Mesenchymal stem cell (in vitro differentiated cells and primary cell): Measurements from ENCODE around the gene RBBP8NL.
"Not testable (repeated sequence)": the region's sequence is repeated elsewhere in the genome, so short reads cannot be mapped to it uniquely, and the experiment has no call there.

ENCODE experiments used
- DNase-seq: peaks from one replicate; pipeline ENCODE4 v3.0.0-alpha.2; 2013
- H2AFZ ChIP-seq: one replicate; pipeline ENCODE4 v1.6.1; 2013; ENCODE audit warnings: low read depth, mild to moderate bottlenecking, control low read depth, inconsistent platforms, low read length, moderate library complexity
- H2AK5ac ChIP-seq: 2 replicates; pipeline ENCODE4 v1.6.1; 2013; ENCODE audit warnings: low read length, moderate library complexity, mild to moderate bottlenecking, inconsistent platforms; ENCODE audit not compliant: severe bottlenecking
- H2BK120ac ChIP-seq: one replicate; pipeline ENCODE4 v1.6.1; 2013; ENCODE audit warnings: low read depth, mild to moderate bottlenecking, inconsistent platforms, low read length, moderate library complexity
- H2BK12ac ChIP-seq, 2 experiments: one replicate each; pipeline ENCODE4 v1.6.1; 2013; ENCODE audit warnings: inconsistent platforms in 2 of 2, low read length in 2 of 2, mild to moderate bottlenecking in 2 of 2, moderate library complexity in 2 of 2, control low read depth in 1 of 2
- H2BK15ac ChIP-seq: one replicate; pipeline ENCODE4 v1.6.1; 2013; ENCODE audit warnings: mild to moderate bottlenecking, low read depth, inconsistent platforms; ENCODE audit not compliant: poor library complexity, severe bottlenecking
- H2BK5ac ChIP-seq: 2 replicates; pipeline ENCODE4 v1.6.1; 2013; ENCODE audit warnings: low read depth, mild to moderate bottlenecking, low read length, control low read depth, inconsistent platforms; ENCODE audit not compliant: poor library complexity, severe bottlenecking
- H3K14ac ChIP-seq, 2 experiments: one replicate each; pipeline ENCODE4 v1.6.1; 2013; ENCODE audit warnings: inconsistent platforms in 2 of 2, low read length in 2 of 2, control low read depth in 1 of 2, mild to moderate bottlenecking in 1 of 2, moderate library complexity in 1 of 2
- H3K18ac ChIP-seq, 2 experiments: one replicate each; pipeline ENCODE4 v1.6.1; 2013; ENCODE audit warnings: inconsistent platforms in 2 of 2, low read length in 2 of 2, control low read depth in 1 of 2, low read depth in 1 of 2, mild to moderate bottlenecking in 1 of 2
- H3K23ac ChIP-seq, 2 experiments: one replicate each; pipeline ENCODE4 v1.6.1; 2013; ENCODE audit warnings: inconsistent platforms in 2 of 2, low read length in 2 of 2, mild to moderate bottlenecking in 2 of 2, moderate library complexity in 2 of 2, control low read depth in 1 of 2
- H3K27ac ChIP-seq: 2 replicates; pipeline ENCODE4 v1.5.1; 2013; ENCODE audit warnings: mild to moderate bottlenecking, moderate library complexity, low read length, control low read depth, inconsistent platforms; ENCODE audit not compliant: poor library complexity, severe bottlenecking
- H3K27me3 ChIP-seq, 2 experiments: 2 replicates each; pipeline versions ENCODE4 v1.6.1 to v1.7.0; 2013; ENCODE audit warnings: low read length in 2 of 2, mild to moderate bottlenecking in 2 of 2, moderate library complexity in 2 of 2, control low read depth in 1 of 2, inconsistent platforms in 1 of 2; ENCODE audit not compliant: control insufficient read depth in 1 of 2, insufficient read depth in 1 of 2
- H3K36me3 ChIP-seq, 2 experiments: 2 replicates each; pipeline versions ENCODE4 v1.6.1 to v1.7.0; 2013; ENCODE audit warnings: low read length in 2 of 2, control low read depth in 1 of 2, inconsistent platforms in 1 of 2, low read depth in 1 of 2, mild to moderate bottlenecking in 1 of 2; ENCODE audit not compliant: insufficient read depth in 2 of 2, control insufficient read depth in 1 of 2
- H3K4ac ChIP-seq, 2 experiments: one replicate each; pipeline ENCODE4 v1.6.1; 2013; ENCODE audit warnings: inconsistent platforms in 2 of 2, low read length in 2 of 2, mild to moderate bottlenecking in 2 of 2, moderate library complexity in 2 of 2, control low read depth in 1 of 2, low read depth in 1 of 2
- H3K4me1 ChIP-seq: 2 replicates; pipeline ENCODE4 v1.6.1; 2013; ENCODE audit warnings: low read depth, low read length, control low read depth; ENCODE audit not compliant: control insufficient read depth, insufficient read depth
- H3K4me2 ChIP-seq: 2 replicates; pipeline ENCODE4 v1.6.1; 2013; ENCODE audit warnings: low read length, mild to moderate bottlenecking, inconsistent platforms; ENCODE audit not compliant: poor library complexity, severe bottlenecking
- H3K4me3 ChIP-seq, 2 experiments: 2 replicates each; pipeline versions ENCODE4 v1.5.1 to v1.7.0; 2013; ENCODE audit warnings: low read length in 2 of 2, mild to moderate bottlenecking in 2 of 2, control low read depth in 1 of 2, low read depth in 1 of 2; ENCODE audit not compliant: insufficient read depth in 1 of 2
- H3K79me1 ChIP-seq: replicated peaks from 2 replicates; pipeline ENCODE4 v1.6.1; 2013; ENCODE audit warnings: mild to moderate bottlenecking, control low read depth, low read length, inconsistent platforms; ENCODE audit not compliant: poor library complexity, severe bottlenecking
- H3K9ac ChIP-seq: 2 replicates; pipeline ENCODE4 v1.7.0; 2013; ENCODE audit warnings: mild to moderate bottlenecking, low read length, moderate library complexity
- H3K9me3 ChIP-seq: 2 replicates; pipeline ENCODE4 v1.7.0; 2013; ENCODE audit warnings: mild to moderate bottlenecking, low read length; ENCODE audit not compliant: control insufficient read depth
- H4K8ac ChIP-seq: one replicate; pipeline ENCODE4 v1.6.1; 2013; ENCODE audit warnings: inconsistent platforms, mild to moderate bottlenecking, low read length, moderate library complexity
- H4K91ac ChIP-seq: one replicate; pipeline ENCODE4 v1.6.1; 2013; ENCODE audit warnings: mild to moderate bottlenecking, low read length, inconsistent platforms
- whole genome bisulfite sequencing: methylation state at CpG from one replicate; pipeline ENCODE4 v1.1.7; 2013; ENCODE audit warnings: mixed read lengths; 5-methylcytosine and 5-hydroxymethylcytosine counted together

The RBBP8NL gene

GRCh38 chr20:62428396-62429295, 1.3 kb upstream of the RBBP8NL start:
- no peak overlapping the region for H4K91ac ChIP-seq
- no peak overlapping the region for H3K4me2 ChIP-seq
- H3K23ac ChIP-seq: no peak overlapping the region
- H3K27me3 ChIP-seq: peaks cover 45 to 86% of the 10 kb centered on the region in 2 experiments
- no peak overlapping the region for H3K4me3 ChIP-seq
- H3K4me1 ChIP-seq: peaks cover 10% of the 10 kb centered on the region
- H3K18ac ChIP-seq: no peak overlapping the region
- no peak overlapping the region for H3K27ac ChIP-seq
- H3K9ac ChIP-seq: no peak overlapping the region
- WGBS: 75% methylated on average over 31 of the region's 31 CpGs
- H3K36me3 ChIP-seq: no peaks in the 10 kb centered on the region
- no peak overlapping the region for H2AFZ ChIP-seq
- H4K8ac ChIP-seq: no peak overlapping the region
- no peak overlapping the region for H2BK120ac ChIP-seq
- DNase-seq: no peak
- H3K4ac ChIP-seq: no peak overlapping the region
- H2AK5ac ChIP-seq: no peak overlapping the region
- H2BK12ac ChIP-seq: no peak overlapping the region
- H3K14ac ChIP-seq: peak overlapping the region in 1 of 2 experiments; percentile 38
- no peaks in the 10 kb centered on the region for H3K79me1 ChIP-seq
- H2BK15ac ChIP-seq: no peak overlapping the region
- H3K9me3 ChIP-seq: no peaks in the 10 kb centered on the region
- H2BK5ac ChIP-seq: no peak overlapping the region

- no peak overlapping the region for H2BK15ac ChIP-seq
- H3K18ac ChIP-seq: no peak overlapping the region
- H4K8ac ChIP-seq: no peak overlapping the region
- H3K23ac ChIP-seq: no peak overlapping the region
- no peak overlapping the region for H2AFZ ChIP-seq
- no peak overlapping the region for H3K4me3 ChIP-seq
- no peak overlapping the region for H2AK5ac ChIP-seq
- H3K4me1 ChIP-seq: peaks cover 10% of the 10 kb centered on the region
- no peak overlapping the region for H3K9ac ChIP-seq
- no peak overlapping the region for H3K4ac ChIP-seq
- no peak overlapping the region for H2BK120ac ChIP-seq
- 88% methylated on average over 10 of the region's 10 CpGs for WGBS
- H2BK5ac ChIP-seq: no peak overlapping the region
- H4K91ac ChIP-seq: no peak overlapping the region
- no peaks in the 10 kb centered on the region for H3K9me3 ChIP-seq
- H2BK12ac ChIP-seq: no peak overlapping the region
- H3K27me3 ChIP-seq: peaks cover 42 to 86% of the 10 kb centered on the region in 2 experiments
- no peak overlapping the region for H3K14ac ChIP-seq
- no peak for DNase-seq
- H3K4me2 ChIP-seq: no peak overlapping the region
- no peaks in the 10 kb centered on the region for H3K36me3 ChIP-seq
- no peaks in the 10 kb centered on the region for H3K79me1 ChIP-seq
- no peak overlapping the region for H3K27ac ChIP-seq
Observed at GRCh38 chr20:62428002-62428372, 648 bp upstream of the RBBP8NL start.

GRCh38 chr20:62426699-62427131, 624 bp downstream of the RBBP8NL start:
- no peak overlapping the region for H3K14ac ChIP-seq
- H3K4ac ChIP-seq: no peak overlapping the region
- H2AK5ac ChIP-seq: no peak overlapping the region
- no peak overlapping the region for H4K8ac ChIP-seq
- H3K4me1 ChIP-seq: peaks cover 10% of the 10 kb centered on the region
- no peak overlapping the region for H3K9ac ChIP-seq
- H3K79me1 ChIP-seq: no peaks in the 10 kb centered on the region
- no peak overlapping the region for H2BK12ac ChIP-seq
- H3K9me3 ChIP-seq: no peaks in the 10 kb centered on the region
- H2BK15ac ChIP-seq: no peak overlapping the region
- no peak overlapping the region for H3K4me2 ChIP-seq
- no peak overlapping the region for H2AFZ ChIP-seq
- no peaks in the 10 kb centered on the region for H3K36me3 ChIP-seq
- peaks cover 37 to 78% of the 10 kb centered on the region in 2 experiments for H3K27me3 ChIP-seq
- no peak overlapping the region for H3K4me3 ChIP-seq
- no peak for DNase-seq
- H3K27ac ChIP-seq: no peak overlapping the region
- no peak overlapping the region for H3K18ac ChIP-seq
- H3K23ac ChIP-seq: no peak overlapping the region
- H4K91ac ChIP-seq: no peak overlapping the region
- WGBS: 62% methylated on average over 21 of the region's 22 CpGs
- H2BK120ac ChIP-seq: no peak overlapping the region
- no peak overlapping the region for H2BK5ac ChIP-seq

GRCh38 chr20:62426059-62426348, 1.3 kb downstream of the RBBP8NL start:
- H3K9ac ChIP-seq, H3K4me3 ChIP-seq, H3K23ac ChIP-seq, H2BK120ac ChIP-seq, H2AK5ac ChIP-seq, H2BK5ac ChIP-seq, H2BK15ac ChIP-seq, H4K91ac ChIP-seq, H3K9me3 ChIP-seq, H2AFZ ChIP-seq, H3K14ac ChIP-seq, H3K4ac ChIP-seq, H2BK12ac ChIP-seq, H3K36me3 ChIP-seq, H3K4me2 ChIP-seq, H3K18ac ChIP-seq, H3K79me1 ChIP-seq, H4K8ac ChIP-seq, H3K4me1 ChIP-seq, DNase-seq, H3K27ac ChIP-seq: not testable (repeated sequence)
- 100% methylated on average over 4 of the region's 4 CpGs for WGBS
- peaks cover 31 to 70% of the 10 kb centered on the region in 2 experiments for H3K27me3 ChIP-seq
